A673 (cell line): ENCODE data around the gene GLMP. TPM values are rescaled to one million over a fixed set of nuclear protein-coding genes. Genes with fewer than 3 reads are reported as not detected.

Experiments used
- BruUV-seq: library from RNA; stranded (reverse); fragments of 400-500 nt; replicated peaks from 2 replicates; lab custom pipeline; 2021; lab: Mats Ljungman, UMichigan
- CTCF ChIA-PET: fragments of 300-600 bp; sonication (Branson Sonifier 250); formaldehyde crosslinking; loops from one replicate; lab custom pipeline; 2022; ENCODE audit warnings: antibody characterized with exemption; lab: Charles Lee
- POLR2A ChIA-PET: fragments of 300-600 bp; sonication (Branson Sonifier 250); formaldehyde crosslinking; loops from one replicate; lab custom pipeline; 2022; ENCODE audit warnings: antibody characterized with exemption; ENCODE audit not compliant: low non-redundant PET; lab: Charles Lee
- DNase-seq: peaks from one replicate; pipeline ENCODE4 v3.0.0-alpha.2; 2015; ENCODE audit warnings: low spot score
- H3K27ac ChIP-seq: fragments of 200-600 bp; sonication (generic); 2 replicates; pipeline ENCODE4 v1.5.1; 2016; ENCODE audit warnings: mixed run types, low read depth, mild to moderate bottlenecking, mixed read lengths, antibody characterized with exemption, low read length; ENCODE audit not compliant: poor library complexity, severe bottlenecking
- H3K27me3 ChIP-seq: fragments of 200-600 bp; sonication (generic); replicated peaks from 2 replicates; pipeline ENCODE4 v1.6.1; 2017; ENCODE audit warnings: mixed run types, low read depth, mild to moderate bottlenecking, mixed read lengths, antibody characterized with exemption, low read length; ENCODE audit not compliant: insufficient read depth, poor library complexity
- H3K36me3 ChIP-seq: fragments of 200-600 bp; sonication (generic); 2 replicates; pipeline ENCODE4 v1.6.1; 2016; ENCODE audit warnings: mixed run types, mild to moderate bottlenecking, mixed read lengths, antibody characterized with exemption, low read length; ENCODE audit not compliant: insufficient read depth, poor library complexity, severe bottlenecking
- H3K4me1 ChIP-seq: fragments of 200-600 bp; sonication (generic); 2 replicates; pipeline ENCODE4 v1.6.1; 2017; ENCODE audit warnings: mixed run types, mild to moderate bottlenecking, mixed read lengths, antibody characterized with exemption, low read length; ENCODE audit not compliant: insufficient read depth, poor library complexity, severe bottlenecking
- H3K4me3 ChIP-seq: fragments of 200-600 bp; sonication (generic); 2 replicates; pipeline ENCODE4 v1.5.1; 2016; ENCODE audit warnings: low read depth, mixed run types, mild to moderate bottlenecking, mixed read lengths, low read length; ENCODE audit not compliant: poor library complexity, severe bottlenecking
- H3K9me3 ChIP-seq: fragments of 200-600 bp; sonication (generic); 2 replicates; pipeline ENCODE4 v1.6.1; 2016; ENCODE audit warnings: mixed run types, low read depth, mild to moderate bottlenecking, mixed read lengths, antibody characterized with exemption, low read length; ENCODE audit not compliant: poor library complexity, severe bottlenecking
- EZH2 ChIP-seq: fragments of 200-600 bp; sonication (generic); IDR thresholded peaks from 2 replicates; pipeline ENCODE4 v1.6.1; 2017; ENCODE audit warnings: borderline replicate concordance, low read depth, mild to moderate bottlenecking, mixed read lengths, antibody characterized with exemption, low read length; ENCODE audit not compliant: poor library complexity, severe bottlenecking
- intact Hi-C: fragments of 100-400 bp; cut with micrococcal nuclease; formaldehyde crosslinking; loops from one replicate; pipeline ENCODE4 v1.10.0; 2022; ENCODE audit not compliant: unreplicated experiment
- total RNA-seq: library from RNA; stranded (reverse); gene quantifications from 2 replicates; pipeline ENCODE4 v1.2.3, GENCODE V29; 2021
- TF ChIP-seq, protein P1 (sequence below): fragments of 300-800, 200-600 bp; sonication (generic); conservative IDR thresholded peaks from 2 replicates; pipeline ENCODE4 v1.5.1; 2017; ENCODE audit warnings: low read depth, mild to moderate bottlenecking, antibody characterized with exemption, low read length, moderate library complexity, mixed read lengths

Gene GLMP
- total RNA-seq, 1 experiment from 2014 or later = 30.3 TPM

DNA sequence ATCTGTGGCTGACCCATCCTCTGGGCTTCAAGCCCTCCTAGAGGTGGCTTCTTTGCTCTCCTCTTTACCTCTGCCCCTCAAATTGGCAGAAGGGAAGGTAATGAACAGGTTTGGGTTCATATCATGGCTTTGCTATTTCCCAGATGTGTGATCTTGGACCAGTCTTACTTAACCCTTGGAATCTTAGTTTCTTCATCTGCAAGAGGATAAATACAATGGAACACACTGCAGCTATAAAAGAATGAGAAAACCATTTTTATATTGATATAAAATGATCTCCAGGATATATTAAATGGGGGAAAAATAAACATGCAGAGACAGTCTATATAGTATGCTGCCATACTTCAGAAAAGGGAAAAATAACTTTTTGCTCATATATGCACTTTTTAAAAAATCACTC lies 5.6 kb downstream of the GLMP start:
- POLR2A ChIA-PET = no interaction called here
- CTCF ChIA-PET = no interaction called here
- no TSS peak for BruUV-seq

DNA sequence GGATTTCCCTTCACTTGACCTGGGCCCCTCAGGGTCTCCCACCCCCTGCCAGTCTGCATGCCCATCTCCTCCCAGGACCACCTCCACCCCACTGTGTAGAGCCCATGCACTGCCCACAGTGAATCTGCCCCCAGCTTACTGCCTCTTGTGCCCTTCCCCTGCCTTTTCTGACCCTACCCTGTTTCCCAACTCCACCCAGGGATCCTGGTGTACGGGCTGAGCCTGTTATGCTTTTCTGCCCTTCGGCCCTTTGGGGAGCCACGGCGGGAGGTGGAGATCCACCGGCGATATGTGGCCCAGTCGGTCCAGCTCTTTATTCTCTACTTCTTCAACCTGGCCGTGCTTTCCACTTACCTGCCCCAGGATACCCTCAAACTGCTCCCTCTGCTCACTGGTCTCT lies 9.4 kb downstream of the GLMP start:
- no peak for DNase-seq
- Histone ChIP-seq H3K27ac (no peak overlapping the region), H3K36me3 (no peaks in the 10 kb centered on the region), H3K4me1 (peaks cover 2% of the 10 kb centered on the region), H3K9me3 (no peaks in the 10 kb centered on the region), H3K4me3 (no peak overlapping the region), H3K27me3 (no peaks in the 10 kb centered on the region)
- intact Hi-C loops = no loop called here
- POLR2A ChIA-PET = no interaction called here
- no TSS peak for BruUV-seq
- TF ChIP-seq, protein P1, sequence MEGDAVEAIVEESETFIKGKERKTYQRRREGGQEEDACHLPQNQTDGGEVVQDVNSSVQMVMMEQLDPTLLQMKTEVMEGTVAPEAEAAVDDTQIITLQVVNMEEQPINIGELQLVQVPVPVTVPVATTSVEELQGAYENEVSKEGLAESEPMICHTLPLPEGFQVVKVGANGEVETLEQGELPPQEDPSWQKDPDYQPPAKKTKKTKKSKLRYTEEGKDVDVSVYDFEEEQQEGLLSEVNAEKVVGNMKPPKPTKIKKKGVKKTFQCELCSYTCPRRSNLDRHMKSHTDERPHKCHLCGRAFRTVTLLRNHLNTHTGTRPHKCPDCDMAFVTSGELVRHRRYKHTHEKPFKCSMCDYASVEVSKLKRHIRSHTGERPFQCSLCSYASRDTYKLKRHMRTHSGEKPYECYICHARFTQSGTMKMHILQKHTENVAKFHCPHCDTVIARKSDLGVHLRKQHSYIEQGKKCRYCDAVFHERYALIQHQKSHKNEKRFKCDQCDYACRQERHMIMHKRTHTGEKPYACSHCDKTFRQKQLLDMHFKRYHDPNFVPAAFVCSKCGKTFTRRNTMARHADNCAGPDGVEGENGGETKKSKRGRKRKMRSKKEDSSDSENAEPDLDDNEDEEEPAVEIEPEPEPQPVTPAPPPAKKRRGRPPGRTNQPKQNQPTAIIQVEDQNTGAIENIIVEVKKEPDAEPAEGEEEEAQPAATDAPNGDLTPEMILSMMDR = no peak
- TF ChIP-seq EZH2 = no peak
- CTCF ChIA-PET = interaction anchor here (0.6 kb wide), 1 partner anchor 100 kb away, joined by 8 read pairs; no protein-coding TSS in a partner anchor

More for the DNA sequence above, 5.6 kb downstream of the GLMP start:
- H3K36me3 ChIP-seq = peaks cover 3% of the 10 kb centered on the region
- H3K9me3 ChIP-seq = no peaks in the 10 kb centered on the region
- peaks cover 6% of the 10 kb centered on the region for H3K4me1 ChIP-seq
- no peaks in the 10 kb centered on the region for H3K27me3 ChIP-seq
- no peak overlapping the region for H3K27ac ChIP-seq
- no peak for TF ChIP-seq EZH2
- TF ChIP-seq, protein P1 = no peak
- no peak overlapping the region for H3K4me3 ChIP-seq
- intact Hi-C loops = no loop called here
- no peak for DNase-seq

DNA sequence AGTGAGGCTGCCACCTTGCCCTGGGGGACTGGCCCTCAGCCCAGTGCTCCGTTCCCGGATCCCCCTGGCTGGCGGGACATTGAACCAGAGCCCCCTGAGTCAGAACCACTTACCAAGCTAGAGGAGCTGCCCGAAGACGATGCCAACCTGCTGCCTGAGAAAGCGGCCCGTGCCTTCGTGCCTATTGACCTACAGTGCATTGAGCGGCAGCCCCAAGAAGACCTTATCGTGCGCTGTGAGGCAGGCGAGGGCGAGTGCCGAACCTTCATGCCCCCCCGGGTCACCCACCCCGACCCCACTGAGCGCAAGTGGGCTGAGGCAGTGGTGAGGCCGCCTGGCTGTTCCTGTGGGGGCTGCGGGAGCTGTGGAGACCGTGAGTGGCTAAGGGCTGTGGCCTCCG lies 10.0 kb downstream of the GLMP start:
- H3K27me3 ChIP-seq = no peaks in the 10 kb centered on the region
- TF ChIP-seq, protein P1 = no peak
- no peak for TF ChIP-seq EZH2
- H3K4me1 ChIP-seq = peaks cover 8% of the 10 kb centered on the region
- no peak overlapping the region for H3K4me3 ChIP-seq
- no peak for DNase-seq
- H3K9me3 ChIP-seq = no peaks in the 10 kb centered on the region
- CTCF ChIA-PET = no interaction called here
- BruUV-seq = no TSS peak
- intact Hi-C loops = no loop called here
- no peak overlapping the region for H3K27ac ChIP-seq
- peaks cover under 1% of the 10 kb centered on the region for H3K36me3 ChIP-seq
- POLR2A ChIA-PET = no interaction called here
